NCI-H526 (cell line): Measurements from ENCODE around the gene SGTB.
"Not testable (repeated sequence)": the region's sequence is repeated elsewhere in the genome, so short reads cannot be mapped to it uniquely, and the experiment has no call there.

ENCODE experiments used
- DNase-seq, 2 experiments: peaks; one replicate each; lab custom pipeline; 2025; lab: John Stamatoyannopoulos, UW

Gene SGTB

DNA sequence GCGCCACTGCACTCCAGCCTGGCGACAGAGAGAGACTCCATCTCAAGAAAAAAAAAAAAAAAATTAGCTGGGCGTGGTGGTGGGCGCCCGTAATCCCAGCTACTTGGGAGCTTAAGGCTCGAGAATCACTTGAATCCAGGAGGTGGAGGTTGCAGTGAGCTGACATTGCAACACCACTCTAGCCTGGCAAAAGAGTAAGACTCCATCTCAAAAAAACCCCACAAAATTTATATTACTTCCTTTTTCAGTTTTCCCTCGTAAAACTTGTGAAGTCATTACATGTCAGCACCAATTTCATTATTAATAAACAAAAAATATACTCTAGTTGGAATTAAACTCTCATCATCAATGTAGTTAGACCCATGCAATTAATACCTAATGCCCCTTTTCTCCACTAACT, 53.2 kb downstream of the SGTB start:
- no peak for DNase-seq

DNA sequence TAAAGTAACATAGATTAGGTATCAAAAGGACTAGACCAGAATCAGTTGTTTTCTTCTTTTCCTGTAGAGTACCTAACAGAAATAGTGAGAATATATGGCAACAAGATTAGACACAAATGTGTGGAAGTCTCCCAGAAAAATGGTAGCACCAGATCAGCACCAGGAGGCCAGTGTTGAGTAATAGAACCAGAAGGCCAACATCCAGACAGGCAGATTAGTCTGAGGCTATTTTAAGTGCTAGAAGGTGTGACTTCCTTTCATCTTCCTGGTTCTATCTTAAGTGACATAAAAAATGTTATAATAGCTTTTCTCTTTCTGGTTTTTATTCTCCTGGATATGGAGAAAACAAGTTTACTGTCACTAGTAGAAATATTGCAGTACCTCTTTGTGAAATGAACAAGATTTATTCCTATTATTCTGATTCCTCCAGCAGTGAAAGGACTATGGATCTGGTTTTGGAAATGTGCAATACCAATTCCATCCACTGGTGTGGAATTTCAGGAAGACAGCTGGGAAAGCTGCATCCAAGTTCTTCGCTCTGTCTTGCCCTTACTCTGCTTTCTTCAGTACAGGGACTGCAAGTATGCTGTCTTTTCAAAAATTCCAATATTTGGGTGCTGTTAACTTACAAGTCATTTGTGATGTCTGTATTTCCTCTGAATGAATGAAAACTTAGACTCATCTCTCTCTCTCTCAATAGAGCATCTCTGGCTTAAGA, 57.9 kb downstream of the SGTB start:
- no peak for DNase-seq

DNA sequence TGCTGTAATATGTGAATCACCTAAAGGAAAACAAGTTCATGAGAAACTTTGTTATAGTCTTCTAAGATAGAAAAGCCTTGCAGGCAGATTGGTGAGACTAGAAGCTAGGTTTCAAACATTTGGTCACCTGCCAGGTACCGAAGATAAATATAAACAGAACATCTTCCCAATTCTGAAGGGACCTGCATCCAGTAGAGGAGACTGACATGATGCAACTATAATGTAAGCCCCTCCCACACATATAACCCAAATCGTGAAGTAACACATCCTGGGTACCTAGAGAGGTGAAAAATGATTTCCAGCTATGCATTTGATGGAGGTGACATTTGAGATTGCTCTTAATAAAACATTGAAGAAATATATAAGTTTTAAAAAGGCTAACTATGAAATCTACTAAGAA, 67.2 kb downstream of the SGTB start:
- DNase-seq, result no peak

DNA sequence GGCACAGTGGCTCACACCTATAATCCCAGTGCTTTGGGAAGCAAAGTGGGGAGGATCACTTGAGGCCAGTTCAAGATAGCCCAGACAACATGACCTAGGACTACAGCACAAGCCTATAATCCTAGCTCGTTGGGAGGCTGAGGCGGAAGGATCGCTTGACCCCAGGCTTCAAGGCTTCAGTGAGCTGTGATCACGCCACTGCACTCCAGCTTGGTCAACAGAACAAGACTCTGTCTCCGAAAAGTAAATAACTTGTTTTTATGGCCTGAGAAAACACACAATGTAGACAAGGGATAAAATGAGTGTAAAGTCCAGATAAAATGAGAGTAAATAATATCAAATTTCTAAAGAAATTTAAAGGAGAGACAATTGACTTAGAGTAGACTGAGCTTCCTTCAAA, 70.8 kb downstream of the SGTB start:
- no peak for DNase-seq

DNA sequence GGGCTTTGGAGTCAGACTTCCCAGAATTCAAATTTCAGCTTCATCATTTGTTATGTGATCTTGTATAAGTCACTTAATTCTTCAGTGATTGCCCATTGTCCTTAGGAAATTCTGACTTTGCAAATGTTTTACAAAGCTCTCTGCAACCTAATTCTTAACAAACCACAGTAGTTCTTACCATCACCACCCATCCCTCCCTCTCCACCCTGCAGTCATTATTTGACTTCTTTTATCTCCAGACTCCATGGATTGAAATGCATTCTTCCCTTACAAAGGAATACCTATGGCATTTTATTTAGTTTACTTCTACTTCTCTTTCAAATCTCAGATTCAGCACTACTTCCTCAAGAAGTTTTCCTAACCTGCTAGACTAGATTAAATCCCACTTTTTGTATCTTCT, 74.0 kb downstream of the SGTB start:
- no peak for DNase-seq

DNA sequence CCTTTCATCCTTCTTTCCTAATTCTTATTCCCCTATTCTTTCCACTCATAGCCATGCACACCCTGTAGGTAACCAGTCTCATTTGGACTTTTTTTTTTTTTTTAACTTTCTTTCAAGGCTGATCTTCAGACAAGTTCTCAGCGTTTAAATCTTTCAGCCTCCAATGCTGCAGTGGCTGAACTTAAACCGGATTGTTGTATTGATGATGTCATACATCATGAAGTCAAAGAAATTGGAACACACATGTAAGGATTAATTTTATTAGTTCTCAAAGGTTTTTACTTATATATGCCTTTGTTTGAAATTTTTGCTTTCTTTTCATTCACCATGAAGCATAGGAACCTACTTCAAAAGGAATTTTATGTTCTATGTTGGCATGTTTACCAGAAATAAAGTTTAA, 75.0 kb downstream of the SGTB start:
- no peak for DNase-seq

DNA sequence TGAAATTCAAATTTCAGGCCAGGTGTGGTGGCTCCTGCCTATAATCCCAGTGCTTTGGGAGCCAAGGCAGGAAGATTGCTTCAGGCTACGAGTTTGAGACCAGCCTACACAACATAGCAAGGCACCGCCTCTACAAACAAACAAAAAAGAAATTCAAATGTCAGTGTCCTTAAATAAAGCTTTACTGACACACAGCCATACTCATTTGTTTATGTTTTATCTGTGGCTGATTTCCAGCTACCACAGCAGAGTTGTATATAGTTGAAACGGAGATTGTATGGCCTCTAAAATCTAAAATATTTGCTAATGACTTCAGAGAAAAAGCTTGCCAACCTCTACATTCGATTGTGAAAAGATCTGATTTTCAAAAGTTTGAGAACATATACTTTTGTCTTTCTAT, 81.7 kb downstream of the SGTB start:
- DNase-seq, result peak in 1 of 2 experiments; percentile 18

DNA sequence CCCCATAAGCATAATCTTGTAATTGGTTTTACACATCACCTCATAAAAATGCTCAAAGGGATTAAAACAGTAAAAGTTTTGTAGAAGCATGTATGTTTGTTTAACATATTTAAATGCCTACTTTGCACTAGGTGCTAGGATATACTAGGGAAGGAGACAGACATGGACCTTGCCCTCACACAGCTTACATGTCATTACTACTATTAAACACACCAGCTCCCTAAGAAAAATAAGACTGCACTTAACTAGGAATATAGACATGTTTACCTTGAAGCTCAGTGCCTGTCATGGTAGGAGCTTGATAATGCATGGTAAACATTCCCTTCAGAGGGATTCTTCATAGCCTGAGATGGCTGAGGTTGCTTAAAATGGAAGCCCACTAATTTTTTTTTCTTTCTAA, 90.9 kb downstream of the SGTB start:
- DNase-seq, result no peak

DNA sequence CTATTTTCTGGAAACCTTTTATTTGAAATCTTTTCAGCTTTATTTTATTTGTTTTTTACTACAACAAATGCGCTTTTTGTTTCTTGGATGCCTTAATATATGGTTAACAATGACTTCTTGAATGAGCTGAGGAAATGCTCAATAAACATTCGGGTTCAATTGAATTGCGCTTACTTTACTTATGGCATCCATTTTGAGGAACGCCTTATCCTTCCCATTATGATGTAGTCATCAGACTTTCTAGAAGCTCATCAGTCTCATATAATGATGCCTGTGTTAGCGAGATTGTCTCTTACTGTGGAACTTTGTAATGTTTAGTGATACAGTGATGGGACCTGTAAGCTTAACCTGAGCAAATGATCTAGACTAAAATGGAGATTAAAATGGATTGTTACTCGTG, 96.2 kb downstream of the SGTB start:
- no peak for DNase-seq

DNA sequence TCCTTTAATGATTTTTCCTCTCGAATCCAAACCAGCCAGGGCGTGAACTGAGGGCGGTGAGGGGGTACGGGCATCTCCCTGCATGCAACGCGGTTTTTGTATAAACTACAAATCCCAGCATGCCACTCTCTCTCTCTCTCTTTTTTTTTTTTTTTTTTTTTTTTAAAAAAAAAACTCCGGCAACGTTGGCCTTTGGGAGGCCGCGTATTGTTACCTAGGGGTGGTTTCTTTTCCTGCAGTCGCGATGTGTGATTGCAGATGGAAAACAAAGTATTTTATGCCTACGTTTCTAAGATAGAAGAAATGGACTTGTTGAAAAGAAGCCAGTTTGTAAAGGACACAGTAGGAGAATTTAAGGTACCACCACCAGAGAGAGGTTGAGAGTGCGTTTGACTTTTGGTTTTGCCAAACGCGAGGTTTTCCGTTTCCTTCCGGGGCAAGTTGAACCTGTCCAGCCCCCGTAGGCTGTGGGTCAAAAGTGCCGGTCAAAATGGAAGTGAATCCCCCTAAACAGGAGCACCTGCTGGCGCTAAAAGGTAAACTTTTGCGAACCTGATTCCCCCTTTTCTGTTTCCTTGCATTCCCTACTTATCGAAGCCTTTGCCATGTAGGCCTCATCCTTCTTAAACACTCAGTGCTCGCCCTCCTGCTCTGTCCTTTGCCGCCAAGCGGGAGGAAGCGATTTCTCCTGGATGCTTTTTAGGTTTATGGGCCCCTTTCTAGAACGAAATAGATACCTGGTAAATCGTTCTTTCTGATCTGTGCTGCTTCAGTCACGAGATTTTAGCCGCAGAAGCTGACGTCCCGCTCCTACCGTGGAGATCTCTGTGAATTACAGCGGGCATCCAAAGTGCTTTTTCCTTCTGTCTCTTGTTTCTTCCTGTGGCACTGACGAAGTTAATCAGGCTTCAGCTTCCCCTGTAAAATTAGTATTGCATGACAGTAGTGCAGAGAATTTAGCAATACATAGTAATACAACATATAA, 97.0 kb downstream of the SGTB start, which contains the start of the genes SHLD3 and TRAPPC13:
SHLD3 (plus strand) TSS at position 457 of the 985 bp plus-strand sequence. CDS start 4,561 bp downstream, outside the sequence.
TRAPPC13 (plus strand) TSS at position 457 of the 985 bp plus-strand sequence; CDS start at position 491, 34 bp downstream.
- peak; percentile 80 to 89 for DNase-seq

DNA sequence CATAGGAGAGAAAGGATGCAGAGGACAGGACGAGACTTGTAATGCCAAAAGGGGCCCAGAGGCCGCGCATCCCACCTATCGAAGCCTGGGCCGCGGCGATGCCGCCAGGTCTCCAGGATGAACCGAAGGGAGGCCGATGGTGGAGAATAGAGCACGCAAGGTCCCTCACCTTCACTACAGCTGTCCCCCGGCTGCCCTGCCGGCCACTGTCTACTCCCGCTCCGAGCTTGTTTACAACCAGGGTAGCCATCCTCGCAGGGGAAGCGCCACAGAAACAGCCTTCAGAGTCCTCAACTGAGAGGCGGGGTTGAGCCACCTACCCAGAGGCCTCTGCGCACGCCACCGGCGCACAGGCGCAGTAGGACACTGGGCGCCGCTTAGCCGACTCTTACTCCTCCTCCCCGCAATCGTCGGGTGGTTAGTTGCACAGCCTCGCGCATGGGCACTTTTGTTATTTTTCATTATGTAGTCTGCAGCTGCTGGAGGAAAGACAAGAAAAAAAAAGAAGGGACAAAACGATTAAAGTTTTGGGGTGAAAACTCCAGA, 97.8 kb downstream of the SGTB start, which contains the start of gene TRIM23:
TRIM23 (minus strand) TSS at position 309 of the 546 bp plus-strand sequence; CDS start at position 250, 59 bp downstream.
- peak; percentile 84 to 89 for DNase-seq

DNA sequence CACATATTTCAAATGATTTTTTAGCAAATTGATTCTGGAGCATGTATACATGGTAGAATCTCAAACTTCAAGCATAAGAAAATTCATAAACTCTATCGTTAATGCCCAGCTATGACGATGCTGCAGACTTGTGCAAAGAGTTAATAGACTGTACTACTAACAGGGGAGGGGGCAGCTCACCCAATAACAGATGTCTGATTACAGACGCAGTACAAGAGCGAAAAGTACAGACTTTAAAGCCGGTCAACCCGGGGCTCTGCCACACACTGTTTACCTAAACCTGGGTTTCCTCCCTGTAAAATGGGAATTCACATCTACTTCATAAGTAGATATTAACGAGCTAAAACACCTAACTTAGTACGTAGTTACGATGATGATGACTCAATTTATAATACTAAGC, 98.4 kb downstream of the SGTB start:
- DNase-seq, result no peak

DNA sequence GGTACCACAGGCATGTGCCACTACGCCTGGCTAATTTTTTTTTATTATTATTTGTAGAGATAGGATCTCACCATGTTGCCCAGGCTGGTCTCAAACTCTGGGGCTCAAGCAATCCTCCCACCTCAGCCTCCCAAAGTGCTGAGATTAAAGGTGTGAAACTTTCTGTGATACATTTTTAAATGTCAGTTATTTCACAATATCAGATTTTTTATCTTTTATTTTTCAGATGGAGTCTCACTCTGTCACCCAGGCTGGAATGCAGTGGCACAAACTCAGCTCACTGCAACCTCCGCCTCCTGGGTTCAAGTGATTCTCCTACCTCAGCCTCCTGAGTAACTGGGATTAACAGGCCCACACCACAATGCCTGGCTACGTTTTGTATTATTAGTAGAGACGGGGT, 99.9 kb downstream of the SGTB start:
- not testable (repeated sequence) for DNase-seq

DNA sequence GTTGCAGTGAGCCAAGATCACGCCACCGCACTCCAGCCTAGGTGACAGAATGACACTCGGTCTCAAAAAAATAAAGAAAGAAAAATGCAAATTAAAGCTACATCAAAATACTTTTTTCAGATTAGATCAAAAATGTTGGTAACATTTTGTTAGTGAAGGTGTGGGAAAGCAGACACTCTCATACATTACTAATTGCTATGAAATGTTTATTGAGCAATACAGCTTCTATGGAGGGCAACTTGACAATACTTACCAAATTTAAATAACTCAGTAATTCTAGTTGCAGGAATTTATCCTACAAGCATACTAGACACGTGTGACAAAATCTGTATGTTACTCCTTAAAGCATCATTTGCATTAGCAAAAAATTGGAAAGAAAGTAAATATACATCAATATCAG, 101.9 kb downstream of the SGTB start:
- DNase-seq, result no peak
